SJSA1 (cell line): ENCODE measurements around the gene OR2V2. TPM values are rescaled to one million over a fixed set of nuclear protein-coding genes. Genes with fewer than 3 reads are reported as not detected.
A peak's percentile ranks its signal among the peaks of the same experiment; 100 is the strongest.
"Not testable (repeated sequence)": the region's sequence is repeated elsewhere in the genome, so short reads cannot be mapped to it uniquely, and the experiment has no call there.

Source experiments
- DNase-seq, 2 experiments: peaks; one replicate each; pipeline ENCODE4 v3.0.0-alpha.2; 2015 to 2020; ENCODE audit warnings: low spot score in 2 of 2, low read depth in 1 of 2
- H3K27ac ChIP-seq: fragments of 250-450 bp; sonication (Bioruptor Pico); 2 replicates; pipeline ENCODE4 v1.5.1; 2020; ENCODE audit warnings: mild to moderate bottlenecking, moderate library complexity
- H3K27me3 ChIP-seq: fragments of 250-450 bp; sonication (Bioruptor Pico); replicated peaks from 2 replicates; pipeline ENCODE4 v1.5.1; 2020; ENCODE audit warnings: mild to moderate bottlenecking, moderate library complexity
- H3K36me3 ChIP-seq: fragments of 250-450 bp; sonication (Bioruptor Pico); 2 replicates; pipeline ENCODE4 v1.5.1; 2020; ENCODE audit warnings: mild to moderate bottlenecking
- H3K4me1 ChIP-seq: fragments of 250-450 bp; sonication (Bioruptor Pico); replicated peaks from 2 replicates; pipeline ENCODE4 v1.6.1; 2021; ENCODE audit warnings: mild to moderate bottlenecking
- H3K4me3 ChIP-seq: fragments of 250-450 bp; sonication (Bioruptor Pico); 2 replicates; pipeline ENCODE4 v1.5.1; 2020; ENCODE audit warnings: mild to moderate bottlenecking
- H3K9me3 ChIP-seq: fragments of 250-450 bp; sonication (Bioruptor Pico); replicated peaks from 2 replicates; pipeline ENCODE4 v1.5.1; 2020; ENCODE audit warnings: mild to moderate bottlenecking
- total RNA-seq: library from RNA; depleted of rRNA; stranded (reverse); fragments of >200 nt; shearing (Covaris generic); gene quantifications from 2 replicates; pipeline ENCODE4 v1.2.3, GENCODE V29; 2014

OR2V2 gene
- total RNA-seq, 1 experiment from 2014 or later, result not detected

DNA sequence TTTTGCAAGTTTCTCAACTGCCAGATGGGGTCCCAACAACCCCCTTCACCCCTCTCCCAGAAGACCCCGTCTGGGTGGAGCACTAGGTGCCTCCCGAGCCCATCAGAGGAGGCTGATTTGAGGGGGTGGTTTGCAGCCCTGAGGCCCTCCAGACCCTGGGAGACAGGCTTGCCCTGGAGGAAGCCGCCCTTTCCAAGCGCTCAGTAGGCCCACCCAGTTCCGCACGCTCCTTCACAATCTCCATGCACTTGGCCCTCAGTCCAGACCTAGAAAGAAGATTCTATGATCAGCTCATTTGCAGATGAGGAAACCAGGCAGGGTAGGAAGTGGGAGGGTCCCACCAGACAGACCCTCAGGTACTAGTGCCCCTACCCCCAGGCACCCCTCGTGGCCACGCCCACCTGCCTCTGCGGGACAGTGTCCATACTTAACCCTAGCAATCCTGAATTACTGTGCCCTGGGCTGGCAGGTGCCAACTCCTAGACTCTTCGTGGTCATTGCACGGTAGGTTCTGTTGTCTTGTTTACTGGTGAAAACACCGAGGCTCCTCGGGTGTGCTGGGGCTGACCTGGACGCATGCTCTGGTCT is 38.7 kb upstream of the OR2V2 start:
- no peaks in the 10 kb centered on the region for H3K36me3 ChIP-seq
- H3K4me1 ChIP-seq, result no peaks in the 10 kb centered on the region
- no peaks in the 10 kb centered on the region; the same call in 1 of the 2 replicates for H3K9me3 ChIP-seq
- no peak overlapping the region for H3K4me3 ChIP-seq
- peaks cover 21% of the 10 kb centered on the region for H3K27me3 ChIP-seq
- DNase-seq, result peak in 1 of 2 experiments; percentile 52
- H3K27ac ChIP-seq, result no peak overlapping the region

DNA sequence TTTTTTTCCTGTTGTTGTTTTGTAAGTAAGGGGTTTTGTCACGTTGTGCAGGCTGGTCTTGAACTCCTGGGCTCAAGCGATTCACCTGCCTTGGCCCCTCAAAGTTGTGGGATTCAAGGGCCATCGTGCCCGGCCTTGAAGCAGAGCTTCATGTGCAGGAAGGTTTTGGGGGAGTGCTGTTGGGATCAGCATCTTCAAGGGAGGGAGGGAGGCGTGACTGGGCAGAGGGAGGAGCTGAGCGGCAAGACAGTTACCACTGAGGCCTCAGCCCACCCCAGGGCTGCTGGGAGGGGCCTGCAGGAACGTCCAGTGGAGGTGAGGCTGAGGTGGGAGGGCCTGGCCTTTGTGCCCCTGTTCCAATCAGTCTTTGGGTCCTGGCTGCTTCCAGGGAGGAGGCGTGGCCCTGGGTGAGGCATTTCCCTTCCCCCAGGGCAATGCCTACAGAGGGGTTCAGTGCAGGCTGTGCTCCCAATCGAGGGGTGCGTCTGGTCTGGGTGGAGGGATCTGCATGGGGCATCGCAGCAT is 37.8 kb upstream of the OR2V2 start:
- Histone ChIP-seq H3K27me3 (peaks cover 18% of the 10 kb centered on the region), H3K4me1 (no peaks in the 10 kb centered on the region), H3K4me3 (no peak overlapping the region), H3K36me3 (no peaks in the 10 kb centered on the region), H3K9me3 (no peaks in the 10 kb centered on the region; the same call in 1 of the 2 replicates), H3K27ac (no peak overlapping the region)
- DNase-seq, result peak in 1 of 2 experiments; percentile 41

DNA sequence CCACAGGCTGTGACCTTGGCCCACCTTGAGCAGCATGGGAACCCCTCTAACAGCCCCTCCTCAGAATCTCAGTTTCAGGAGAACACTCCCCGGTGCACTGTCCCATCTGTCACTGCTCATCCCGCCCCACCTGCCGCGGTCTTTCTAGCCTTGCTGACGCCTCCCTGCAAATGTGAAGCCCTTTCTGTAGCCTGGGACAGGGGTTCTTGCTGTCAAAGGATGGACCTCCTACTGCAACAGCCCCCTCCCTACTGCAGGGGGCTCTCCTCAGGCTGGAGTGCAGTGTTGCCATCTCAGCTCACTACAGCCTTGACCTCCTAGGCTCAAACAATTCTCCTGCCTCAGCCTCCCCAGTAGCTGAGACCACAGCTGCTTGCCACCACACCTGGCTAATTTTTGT is 36.4 kb upstream of the OR2V2 start:
- peak in 1 of 2 experiments; percentile 29 for DNase-seq
- Histone ChIP-seq H3K36me3 (no peaks in the 10 kb centered on the region), H3K27me3 (peaks cover 31% of the 10 kb centered on the region), H3K4me1 (no peaks in the 10 kb centered on the region), H3K27ac (no peak overlapping the region), H3K4me3 (no peak overlapping the region), H3K9me3 (no peaks in the 10 kb centered on the region; the same call in 1 of the 2 replicates)

DNA sequence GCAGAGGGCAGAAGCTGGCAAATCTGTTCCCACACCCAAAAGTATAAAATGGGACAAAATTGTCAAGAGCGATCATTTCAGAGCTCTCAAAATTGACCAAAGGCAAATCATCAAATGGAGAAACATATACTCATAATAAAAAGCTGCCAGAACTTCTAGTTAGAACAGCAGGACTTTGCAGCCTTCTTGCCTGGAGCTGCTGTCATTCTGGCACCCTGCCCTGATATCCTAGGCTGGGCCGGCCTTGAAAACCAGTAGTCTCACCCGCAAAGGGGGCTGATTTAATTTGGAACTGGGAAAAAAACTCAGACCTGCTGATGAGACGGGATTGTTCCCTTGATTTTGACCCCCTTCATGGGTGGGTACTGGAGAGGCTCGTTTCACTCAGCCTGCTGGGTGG is 34.9 kb upstream of the OR2V2 start:
- no peaks in the 10 kb centered on the region for H3K36me3 ChIP-seq
- DNase-seq, result no peak
- H3K27ac ChIP-seq, result no peak overlapping the region
- H3K4me3 ChIP-seq, result no peak overlapping the region
- no peaks in the 10 kb centered on the region for H3K4me1 ChIP-seq
- no peaks in the 10 kb centered on the region; the same call in 1 of the 2 replicates for H3K9me3 ChIP-seq
- peaks cover 35% of the 10 kb centered on the region for H3K27me3 ChIP-seq

DNA sequence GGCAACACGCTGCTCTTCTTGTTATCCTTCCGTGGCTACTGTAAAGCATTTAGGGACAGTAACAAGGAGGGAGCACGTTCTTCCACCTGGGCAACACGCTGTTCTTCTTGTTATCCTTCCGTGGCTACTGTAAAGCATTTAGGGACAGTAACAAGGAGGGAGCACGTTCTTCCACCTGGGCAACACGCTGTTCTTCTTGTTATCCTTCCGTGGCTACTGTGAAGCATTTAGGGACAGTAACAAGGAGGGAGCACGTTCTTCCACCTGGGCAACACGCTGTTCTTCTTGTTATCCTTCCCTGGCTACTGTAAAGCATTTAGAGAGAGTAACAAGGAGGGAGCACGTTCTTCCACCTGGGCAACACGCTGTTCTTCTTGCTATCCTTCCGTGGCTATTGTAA is 33.8 kb upstream of the OR2V2 start:
- H3K27ac ChIP-seq, H3K36me3 ChIP-seq, H3K4me1 ChIP-seq, DNase-seq, H3K9me3 ChIP-seq, H3K4me3 ChIP-seq: not testable (repeated sequence)
- H3K27me3 ChIP-seq, result peaks cover 37% of the 10 kb centered on the region

DNA sequence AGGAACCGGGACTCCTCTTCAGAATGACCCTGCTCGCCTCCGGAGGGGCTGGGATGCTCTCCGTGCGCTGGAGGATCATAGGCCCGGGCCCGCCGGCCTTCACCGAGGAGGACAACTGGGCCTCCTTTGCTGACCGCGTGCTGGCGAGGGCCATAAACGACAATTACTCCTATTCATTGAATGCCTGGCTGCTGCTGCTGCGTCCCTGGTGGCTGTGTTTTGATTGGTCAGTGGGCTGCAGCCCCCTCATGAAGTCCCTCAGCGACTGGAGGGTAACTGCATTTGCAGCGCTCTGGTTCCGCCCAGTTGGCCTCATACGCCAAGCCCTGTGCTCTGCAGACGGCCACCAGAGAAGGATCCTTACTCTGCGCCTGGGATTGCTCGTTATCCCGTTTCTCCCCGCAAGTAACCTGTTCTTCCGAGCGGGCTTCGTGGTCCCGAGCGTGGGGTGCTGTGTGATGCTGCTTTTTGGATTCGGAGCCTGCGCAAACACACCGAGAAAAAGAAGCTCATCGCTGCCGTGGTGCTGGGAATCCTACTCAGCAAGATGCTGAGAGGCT is 33.0 kb upstream of the OR2V2 start:
- Histone ChIP-seq H3K27me3 (peaks cover 37% of the 10 kb centered on the region), H3K4me1 (no peaks in the 10 kb centered on the region), H3K4me3 (no peak overlapping the region), H3K36me3 (no peaks in the 10 kb centered on the region), H3K27ac (no peak overlapping the region), H3K9me3 (no peaks in the 10 kb centered on the region; the same call in 1 of the 2 replicates)
- peak in 1 of 2 experiments; percentile 43 for DNase-seq

GRCh38 chr5:181114844-181115778 is 32.3 kb upstream of the OR2V2 start:
- H3K9me3 ChIP-seq, result no peaks in the 10 kb centered on the region; the same call in 1 of the 2 replicates
- H3K27ac ChIP-seq, result no peak overlapping the region
- DNase-seq, result peak in 1 of 2 experiments; percentile 37
- no peaks in the 10 kb centered on the region for H3K4me1 ChIP-seq
- H3K36me3 ChIP-seq, result no peaks in the 10 kb centered on the region
- H3K27me3 ChIP-seq, result peaks cover 40% of the 10 kb centered on the region
- no peak overlapping the region for H3K4me3 ChIP-seq

GRCh38 chr5:181118369-181118768 is 29.0 kb upstream of the OR2V2 start:
- Histone ChIP-seq H3K36me3 (no peaks in the 10 kb centered on the region), H3K9me3 (no peaks in the 10 kb centered on the region), H3K4me1 (no peaks in the 10 kb centered on the region), H3K4me3 (no peak overlapping the region), H3K27me3 (peaks cover 41% of the 10 kb centered on the region), H3K27ac (no peak overlapping the region)
- no peak for DNase-seq

DNA sequence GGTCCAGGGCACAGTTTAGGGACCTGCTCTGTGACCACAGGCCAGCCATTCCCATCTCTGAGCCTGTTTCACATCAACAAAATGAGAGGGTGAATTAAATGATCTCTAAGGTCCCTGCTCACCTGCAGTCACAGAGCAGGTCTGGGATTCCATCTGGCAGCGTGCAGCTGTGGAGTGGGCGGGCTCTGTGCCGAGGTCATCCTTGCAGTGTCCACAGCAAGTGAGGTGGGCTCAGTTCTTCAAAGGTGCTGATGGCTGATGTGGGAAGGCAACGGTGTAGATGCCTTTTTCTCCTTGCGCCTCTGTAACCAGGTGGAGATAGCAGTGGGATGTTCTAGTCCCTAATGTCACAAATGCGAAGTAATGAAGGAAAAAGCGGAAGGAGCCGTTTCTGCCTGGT is 28.3 kb upstream of the OR2V2 start:
- H3K4me3 ChIP-seq, result no peak overlapping the region
- H3K36me3 ChIP-seq, result no peaks in the 10 kb centered on the region
- no peaks in the 10 kb centered on the region for H3K9me3 ChIP-seq
- no peaks in the 10 kb centered on the region for H3K4me1 ChIP-seq
- no peak overlapping the region for H3K27ac ChIP-seq
- H3K27me3 ChIP-seq, result peaks cover 47% of the 10 kb centered on the region
- DNase-seq, result peak in 1 of 2 experiments; percentile 36

DNA sequence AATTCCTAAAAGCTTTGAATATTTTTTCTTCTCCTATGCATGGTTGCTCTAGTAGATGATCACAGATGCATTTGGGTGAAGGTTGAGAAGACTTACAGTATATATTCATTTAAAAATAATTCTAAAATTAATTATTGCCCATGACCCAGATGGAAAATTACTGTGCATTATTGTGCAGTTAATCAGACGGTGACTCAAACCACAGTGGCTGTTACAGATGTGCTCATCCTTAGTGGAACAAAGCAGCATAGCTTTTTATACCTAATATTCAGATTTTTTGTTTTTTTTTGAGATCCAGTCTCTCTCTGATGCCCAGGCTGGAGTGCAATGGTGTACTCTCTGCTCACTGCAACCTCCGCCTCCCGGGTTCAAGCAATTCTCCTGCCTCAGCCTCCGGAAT is 27.1 kb upstream of the OR2V2 start:
- no peak overlapping the region for H3K4me3 ChIP-seq
- H3K4me1 ChIP-seq, result no peaks in the 10 kb centered on the region
- H3K27me3 ChIP-seq, result peaks cover 41% of the 10 kb centered on the region
- no peaks in the 10 kb centered on the region; the same call in 1 of the 2 replicates for H3K9me3 ChIP-seq
- no peak overlapping the region for H3K27ac ChIP-seq
- peak in 1 of 2 experiments; percentile 2 for DNase-seq
- H3K36me3 ChIP-seq, result no peaks in the 10 kb centered on the region

DNA sequence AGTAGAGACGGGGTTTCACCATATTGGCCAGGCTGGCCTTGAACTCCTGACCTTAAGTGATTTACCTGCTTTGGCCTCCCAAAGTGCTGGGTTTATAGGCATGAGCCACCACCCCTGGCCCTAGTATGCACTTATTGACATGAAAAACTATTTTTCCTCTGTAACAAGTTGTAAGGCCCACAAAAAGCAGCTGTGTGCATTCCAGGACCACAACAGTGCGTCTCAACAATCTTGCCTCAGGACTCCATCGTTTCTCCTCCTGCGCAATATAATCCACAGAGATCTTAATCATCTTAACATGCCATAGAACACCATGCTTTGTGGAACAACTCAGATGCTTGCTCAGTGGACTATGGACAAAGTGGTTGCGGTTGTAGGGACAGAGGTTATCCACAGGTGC is 26.6 kb upstream of the OR2V2 start:
- no peak for DNase-seq
- Histone ChIP-seq H3K4me3 (no peak overlapping the region), H3K27ac (no peak overlapping the region)

GRCh38 chr5:181121675-181122561 is 25.5 kb upstream of the OR2V2 start:
- Histone ChIP-seq H3K4me1 (no peaks in the 10 kb centered on the region), H3K36me3 (no peaks in the 10 kb centered on the region), H3K9me3 (no peaks in the 10 kb centered on the region; the same call in 1 of the 2 replicates), H3K27ac (no peak overlapping the region), H3K4me3 (no peak overlapping the region), H3K27me3 (peaks cover 29% of the 10 kb centered on the region)
- DNase-seq, result no peak

More for the DNA sequence above, 26.6 kb upstream of the OR2V2 start:
- Histone ChIP-seq H3K9me3 (no peaks in the 10 kb centered on the region; the same call in 1 of the 2 replicates), H3K27me3 (peaks cover 37% of the 10 kb centered on the region), H3K36me3 (no peaks in the 10 kb centered on the region), H3K4me1 (no peaks in the 10 kb centered on the region)

- Histone ChIP-seq H3K4me1 (no peaks in the 10 kb centered on the region), H3K36me3 (no peaks in the 10 kb centered on the region)
- no peak for DNase-seq
Measured at GRCh38 chr5:181124526-181124925, 22.9 kb upstream of the OR2V2 start.

More at GRCh38 chr5:181124526-181124925, 22.9 kb upstream of the OR2V2 start:
- H3K4me3 ChIP-seq, result no peak overlapping the region
- H3K27me3 ChIP-seq, result peaks cover 30% of the 10 kb centered on the region; the same call in 1 of the 2 replicates
- no peak overlapping the region for H3K27ac ChIP-seq
- no peaks in the 10 kb centered on the region; the same call in 1 of the 2 replicates for H3K9me3 ChIP-seq
